Activated naive CD4-positive, alpha-beta T cell treated with anti-CD3 and anti-CD28 coated beads, Interleukin-2, amount 50 U/mL, for 72 hours (primary cell): ENCODE measurements around the gene CEP112. TPM values are rescaled to one million over a fixed set of nuclear protein-coding genes. Genes with fewer than 3 reads are reported as not detected.
A peak's percentile ranks its signal among the peaks of the same experiment; 100 is the strongest.

Experiments used
- ATAC-seq, 2 donors: fragments of 150-1000 bp; cut with Tn5 transposase; 2 replicates each; pipeline ENCODE4 v1.10.0; 2021; ENCODE audit warnings: mild to moderate bottlenecking in 2 of 2, moderate library complexity in 2 of 2
- DNase-seq, 2 donors: peaks; one replicate each; pipeline ENCODE4 v3.0.0; 2021 to 2022; ENCODE audit warnings: low spot score in 2 of 2
- H3K27ac Mint-ChIP-seq, 2 donors: one replicate each; pipeline ENCODE4 v1.8.0; 2022; ENCODE audit warnings: mild to moderate bottlenecking in 2 of 2, mixed read lengths in 2 of 2
- H3K36me3 Mint-ChIP-seq, 2 donors: one replicate each; pipeline ENCODE4 v1.8.0; 2022; ENCODE audit warnings: mixed read lengths in 2 of 2
- H3K9me3 Mint-ChIP-seq, 2 donors: one replicate each; pipeline ENCODE4 v1.8.0; 2022; ENCODE audit warnings: mixed read lengths in 2 of 2
- total RNA-seq, 2 donors: library from RNA; stranded (reverse); gene quantifications; one replicate each; pipeline ENCODE4 v1.2.3, GENCODE V29; 2022

Gene CEP112
- total RNA-seq, 2 donors from 2014 or later = 1.2 to 4.2 TPM

GRCh38 chr17:66056148-66056547 lies 135.8 kb downstream of the CEP112 start:
- H3K36me3 Mint-ChIP-seq = peaks cover 0 to under 1% of the 10 kb centered on the region in 2 donors
- no peak overlapping the region for H3K27ac Mint-ChIP-seq
- DNase-seq (no peak), ATAC-seq (no peak)
- H3K9me3 Mint-ChIP-seq = peaks cover 0 to 6% of the 10 kb centered on the region in 2 donors

GRCh38 chr17:66054242-66054641 lies 137.7 kb downstream of the CEP112 start:
- peaks cover 5 to 11% of the 10 kb centered on the region in 2 donors for H3K9me3 Mint-ChIP-seq
- ATAC-seq (no peak), DNase-seq (no peak)
- H3K36me3 Mint-ChIP-seq = peaks cover 4 to 5% of the 10 kb centered on the region in 2 donors
- H3K27ac Mint-ChIP-seq = no peak overlapping the region

GRCh38 chr17:66044083-66044482 lies 147.8 kb downstream of the CEP112 start:
- Mint-ChIP-seq H3K36me3 (no peaks in the 10 kb centered on the region), H3K9me3 (no peaks in the 10 kb centered on the region), H3K27ac (no peak overlapping the region)
- DNase-seq (no peak), ATAC-seq (no peak)

GRCh38 chr17:66043419-66043818 lies 148.5 kb downstream of the CEP112 start:
- no peaks in the 10 kb centered on the region for H3K36me3 Mint-ChIP-seq
- H3K27ac Mint-ChIP-seq = no peak overlapping the region
- no peaks in the 10 kb centered on the region for H3K9me3 Mint-ChIP-seq
- ATAC-seq (no peak), DNase-seq (no peak)

DNA sequence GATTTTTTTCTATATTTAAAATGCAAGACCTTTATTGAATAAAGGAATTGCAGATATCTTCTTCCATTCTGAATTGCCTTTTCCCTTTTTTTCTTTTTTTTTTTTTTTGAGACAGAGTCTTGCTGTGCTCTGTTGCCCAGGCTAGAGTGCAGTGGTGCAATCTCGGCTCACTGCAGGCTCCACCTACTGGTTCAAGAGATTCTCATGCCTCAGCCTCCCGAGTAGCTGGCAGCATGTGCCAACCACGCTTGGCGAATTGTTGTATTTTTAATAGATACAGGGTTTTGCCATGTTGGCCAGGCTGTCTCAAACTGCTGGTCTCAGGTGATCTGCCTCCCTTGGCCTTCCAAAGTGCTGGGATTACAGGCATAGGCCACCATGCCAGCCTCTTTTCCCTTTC lies 151.5 kb downstream of the CEP112 start:
- Mint-ChIP-seq H3K36me3 (no peaks in the 10 kb centered on the region), H3K9me3 (no peaks in the 10 kb centered on the region), H3K27ac (no peak overlapping the region)
- DNase-seq (no peak), ATAC-seq (no peak)

- H3K9me3 Mint-ChIP-seq = no peaks in the 10 kb centered on the region
- ATAC-seq (no peak), DNase-seq (no peak)
- H3K36me3 Mint-ChIP-seq = no peaks in the 10 kb centered on the region
- no peak overlapping the region for H3K27ac Mint-ChIP-seq
Measured at GRCh38 chr17:66038125-66038524, 153.8 kb downstream of the CEP112 start.

DNA sequence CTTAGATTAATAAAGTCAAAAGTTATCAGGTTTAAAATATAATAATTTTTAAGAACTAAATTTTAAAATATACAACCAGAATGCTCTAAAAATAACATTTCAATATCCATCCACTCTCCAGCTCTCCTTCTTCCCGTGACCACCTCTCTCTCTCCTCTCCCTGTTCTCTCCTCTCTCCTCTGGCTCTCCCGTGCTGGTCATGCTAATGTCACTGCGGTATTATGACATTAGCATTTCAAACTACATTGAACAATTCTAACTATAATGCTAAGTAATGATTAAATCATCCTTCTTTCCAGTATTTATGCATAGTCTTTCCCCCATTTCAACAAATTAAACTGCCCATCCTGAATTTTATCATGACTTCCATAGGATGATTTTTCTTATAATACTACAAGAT lies 154.7 kb downstream of the CEP112 start:
- Mint-ChIP-seq H3K27ac (no peak overlapping the region), H3K36me3 (no peaks in the 10 kb centered on the region), H3K9me3 (no peaks in the 10 kb centered on the region)
- ATAC-seq (no peak), DNase-seq (no peak)

DNA sequence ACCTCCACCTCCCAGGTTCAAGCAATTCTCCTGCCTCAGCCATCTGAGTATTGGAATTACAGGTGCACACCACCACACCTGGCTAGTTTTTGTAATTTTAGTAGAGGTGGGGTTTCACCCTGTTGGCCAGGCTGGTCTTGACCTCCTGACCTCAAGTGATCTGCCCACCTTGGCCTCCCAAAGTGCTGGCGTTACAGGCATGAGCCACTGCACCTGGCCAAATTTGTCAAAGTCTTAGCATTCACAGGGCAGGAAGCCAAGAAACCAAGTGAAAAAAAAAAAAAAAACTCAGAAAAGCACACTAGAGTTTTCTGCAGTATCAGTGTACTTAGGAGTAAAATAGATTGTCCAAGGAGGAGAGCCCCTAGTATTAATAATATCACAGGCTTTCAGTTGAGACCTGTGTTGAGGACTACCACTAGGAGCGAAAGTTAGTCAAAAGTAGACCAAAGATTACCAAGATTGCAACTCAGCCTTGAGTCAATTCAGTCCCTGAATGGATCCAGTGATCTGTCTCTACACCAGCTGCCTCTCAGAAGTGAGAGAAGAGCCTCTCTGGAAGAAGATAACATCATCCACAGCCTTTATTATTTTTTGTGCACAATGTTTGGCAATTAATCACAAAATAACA lies 159.7 kb downstream of the CEP112 start:
- peak in 1 of 2 donors; percentile 14 for DNase-seq

GRCh38 chr17:66025551-66025950 lies 166.4 kb downstream of the CEP112 start:
- Mint-ChIP-seq H3K9me3 (peaks cover 18 to 22% of the 10 kb centered on the region in 2 donors), H3K36me3 (peaks cover 11 to 16% of the 10 kb centered on the region in 2 donors), H3K27ac (no peak overlapping the region)
- ATAC-seq = no peak
- no peak for DNase-seq

More for the DNA sequence above, 159.7 kb downstream of the CEP112 start:
- H3K9me3 Mint-ChIP-seq = no peaks in the 10 kb centered on the region
- ATAC-seq = peak; percentile 63 to 100
- no peak overlapping the region for H3K27ac Mint-ChIP-seq
- H3K36me3 Mint-ChIP-seq = no peaks in the 10 kb centered on the region

GRCh38 chr17:66021757-66022156 lies 170.2 kb downstream of the CEP112 start:
- no peak for DNase-seq
- H3K27ac Mint-ChIP-seq = no peak overlapping the region
- peaks cover 18 to 22% of the 10 kb centered on the region in 2 donors for H3K9me3 Mint-ChIP-seq
- H3K36me3 Mint-ChIP-seq = peaks cover 11 to 16% of the 10 kb centered on the region in 2 donors
- no peak for ATAC-seq

GRCh38 chr17:66018786-66019185 lies 173.1 kb downstream of the CEP112 start:
- peaks cover 11 to 13% of the 10 kb centered on the region in 2 donors for H3K36me3 Mint-ChIP-seq
- peaks cover 7 to 8% of the 10 kb centered on the region in 2 donors for H3K9me3 Mint-ChIP-seq
- H3K27ac Mint-ChIP-seq = no peak overlapping the region
- DNase-seq (no peak), ATAC-seq (no peak)

DNA sequence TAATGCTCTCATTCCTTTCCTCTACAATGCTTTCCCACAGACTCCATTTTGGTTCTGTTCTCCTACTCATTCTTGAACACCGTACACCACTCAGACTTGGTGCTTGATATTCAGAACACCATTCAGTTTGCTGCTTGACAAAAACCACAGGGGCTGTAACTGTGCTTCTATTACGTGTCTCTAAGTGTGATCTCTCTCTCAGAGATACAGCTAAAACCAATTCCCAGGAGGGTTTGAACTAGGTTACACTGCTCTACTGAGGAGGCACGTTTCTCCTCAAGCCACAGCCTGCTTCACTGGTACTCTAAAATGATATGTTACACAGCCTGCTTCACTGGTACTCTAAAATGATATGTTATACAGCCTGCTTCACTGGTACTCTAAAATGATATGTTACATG lies 175.7 kb downstream of the CEP112 start:
- ATAC-seq = no peak
- no peaks in the 10 kb centered on the region for H3K9me3 Mint-ChIP-seq
- H3K36me3 Mint-ChIP-seq = peaks cover 0 to 4% of the 10 kb centered on the region in 2 donors
- H3K27ac Mint-ChIP-seq = no peak overlapping the region
- no peak for DNase-seq

- no peaks in the 10 kb centered on the region for H3K36me3 Mint-ChIP-seq
- DNase-seq = no peak
- H3K9me3 Mint-ChIP-seq = no peaks in the 10 kb centered on the region
- H3K27ac Mint-ChIP-seq = no peak overlapping the region
- ATAC-seq = no peak
Measured at GRCh38 chr17:66008680-66009079, 183.3 kb downstream of the CEP112 start.

DNA sequence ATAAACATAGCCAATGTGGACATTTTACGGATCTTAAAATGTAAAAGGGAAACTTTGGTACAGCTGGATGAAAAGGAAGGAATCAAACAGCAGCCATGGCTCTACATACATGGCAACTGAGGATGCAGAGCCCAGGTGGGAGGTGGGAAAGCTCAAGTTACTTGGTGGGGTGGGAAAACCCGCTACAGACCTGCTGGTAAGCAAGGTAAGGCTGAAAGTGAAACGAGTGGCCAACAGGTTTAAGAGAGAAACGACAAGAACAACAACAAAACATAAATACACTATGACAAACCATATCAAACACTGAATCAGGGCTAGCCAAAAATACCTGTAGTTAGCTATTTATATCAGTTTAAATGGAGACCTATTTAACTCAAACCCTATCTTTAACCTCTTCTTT lies 185.3 kb downstream of the CEP112 start:
- no peak for ATAC-seq
- Mint-ChIP-seq H3K36me3 (no peaks in the 10 kb centered on the region), H3K27ac (peak overlapping the region in 1 of 2 donors; percentile 53), H3K9me3 (no peaks in the 10 kb centered on the region)
- DNase-seq = no peak

- ATAC-seq (no peak), DNase-seq (no peak)
- H3K36me3 Mint-ChIP-seq = no peaks in the 10 kb centered on the region
- H3K27ac Mint-ChIP-seq = no peak overlapping the region
- H3K9me3 Mint-ChIP-seq = no peaks in the 10 kb centered on the region
Measured at GRCh38 chr17:66002812-66003211, 189.1 kb downstream of the CEP112 start.

GRCh38 chr17:66002063-66002585 lies 189.8 kb downstream of the CEP112 start:
- H3K36me3 Mint-ChIP-seq = no peaks in the 10 kb centered on the region
- DNase-seq = no peak
- ATAC-seq = no peak
- H3K27ac Mint-ChIP-seq = no peak overlapping the region
- H3K9me3 Mint-ChIP-seq = no peaks in the 10 kb centered on the region

DNA sequence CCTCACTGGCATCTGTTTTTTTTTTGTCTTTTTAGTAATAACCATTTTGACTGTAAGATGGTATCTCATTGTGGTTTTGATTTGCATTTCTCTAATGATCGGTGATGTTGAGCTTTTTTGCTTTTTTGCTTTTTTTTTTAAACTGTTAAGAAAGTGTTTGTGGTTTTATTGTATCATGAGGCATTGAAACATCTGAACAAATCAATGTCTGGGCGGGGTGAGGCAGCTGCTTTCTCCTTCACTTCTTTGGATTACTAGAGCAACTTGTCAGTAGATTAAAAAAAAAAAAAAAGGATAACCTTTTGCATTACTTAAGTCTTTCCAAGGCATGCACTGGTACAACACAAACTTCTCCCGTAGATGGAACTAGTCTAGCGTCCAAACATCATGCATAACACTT lies 191.7 kb downstream of the CEP112 start:
- DNase-seq = no peak
- H3K27ac Mint-ChIP-seq = no peak overlapping the region
- no peaks in the 10 kb centered on the region for H3K36me3 Mint-ChIP-seq
- ATAC-seq = no peak
- H3K9me3 Mint-ChIP-seq = peaks cover 0 to 6% of the 10 kb centered on the region in 2 donors

DNA sequence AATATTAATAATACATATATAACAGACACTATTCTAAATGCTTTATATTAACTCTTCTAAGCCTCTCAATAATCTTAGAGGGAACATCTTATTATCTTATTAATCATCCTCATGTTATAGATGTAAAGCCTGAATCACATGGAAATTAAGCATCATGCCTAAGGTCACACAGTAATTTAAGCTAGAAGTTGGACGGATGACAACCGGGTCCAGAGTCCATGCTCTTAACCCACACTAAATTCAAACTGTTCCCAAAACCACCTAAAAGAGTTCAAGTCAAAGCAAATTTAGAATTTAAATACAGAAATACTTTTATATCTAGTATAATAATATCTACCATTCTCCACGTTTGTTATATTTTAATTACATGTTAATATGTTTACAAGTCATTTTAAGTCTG lies 193.3 kb downstream of the CEP112 start:
- Mint-ChIP-seq H3K27ac (no peak overlapping the region), H3K9me3 (peaks cover 0 to 6% of the 10 kb centered on the region in 2 donors), H3K36me3 (no peaks in the 10 kb centered on the region)
- DNase-seq (no peak), ATAC-seq (no peak)
